NCI-H526 (cell line): ENCODE measurements around the gene ASCL1.
A peak's percentile ranks its signal among the peaks of the same experiment; 100 is the strongest.

Source experiments
- DNase-seq, 2 experiments: peaks; one replicate each; lab custom pipeline; 2025; lab: John Stamatoyannopoulos, UW

ASCL1 gene

GRCh38 chr12:102957339-102958050 lies at the start of gene ASCL1:
TSS of gene ASCL1 (plus strand) at chr12:102957674. CDS start at chr12:102958245, 571 bp downstream.
- DNase-seq: no peak

DNA sequence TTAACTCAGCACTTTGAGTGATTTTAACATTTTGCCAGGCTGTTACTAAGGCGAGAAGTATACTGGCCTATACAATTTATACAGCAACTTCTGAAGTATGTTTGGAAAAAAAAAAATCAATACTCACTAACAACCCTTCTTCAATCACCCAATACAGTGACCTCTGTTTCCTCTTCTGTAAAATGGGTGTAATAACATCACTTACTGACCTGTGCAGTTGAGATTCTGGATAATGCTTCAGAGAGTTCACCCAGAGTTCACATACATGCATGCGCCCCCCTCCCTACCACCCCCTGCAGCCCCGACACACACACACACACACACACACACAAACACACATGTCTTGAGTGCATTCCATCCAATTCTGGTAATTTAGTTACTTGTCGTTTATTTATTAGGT lies 49.6 kb upstream of the ASCL1 start:
- DNase-seq: no peak

DNA sequence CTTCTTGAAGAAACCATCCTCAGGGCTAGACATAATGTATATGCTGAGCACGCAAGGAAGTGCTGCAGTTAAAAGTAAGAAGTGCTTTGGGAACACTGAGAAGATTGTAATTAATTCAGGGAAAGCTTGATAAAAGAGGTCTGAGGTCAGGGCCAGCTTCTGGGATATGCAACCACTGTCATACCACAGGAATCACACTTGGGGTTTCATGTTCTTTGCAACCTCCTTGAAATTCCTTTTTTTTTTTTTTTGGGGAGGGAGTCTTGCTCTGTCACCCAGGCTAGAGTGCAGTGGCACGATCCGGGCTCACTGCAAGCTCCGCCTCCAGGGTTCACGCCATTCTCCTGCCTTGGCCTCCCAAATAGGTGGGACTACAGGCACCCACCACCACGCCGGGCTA lies 47.3 kb upstream of the ASCL1 start:
- no peak for DNase-seq

DNA sequence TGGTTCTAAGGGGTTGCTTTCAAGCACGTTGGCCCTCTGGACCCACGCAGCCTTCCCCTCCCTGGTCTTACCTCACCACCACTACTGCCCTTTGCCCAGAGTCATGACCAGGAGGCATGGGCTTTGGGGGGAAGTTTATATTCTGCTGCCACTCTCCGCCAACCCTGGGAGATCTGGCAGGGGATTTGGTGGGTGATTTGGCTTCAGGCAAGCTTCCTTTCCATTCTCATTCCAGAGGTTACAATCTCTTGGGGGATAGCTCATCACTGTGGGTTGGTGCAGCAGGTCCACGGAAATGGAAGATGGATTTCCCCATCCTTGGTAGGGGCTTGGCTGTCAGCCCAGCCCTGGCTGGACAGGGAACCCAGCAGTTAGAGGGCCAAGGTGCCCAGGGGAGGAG lies 46.7 kb upstream of the ASCL1 start:
- no peak for DNase-seq

DNA sequence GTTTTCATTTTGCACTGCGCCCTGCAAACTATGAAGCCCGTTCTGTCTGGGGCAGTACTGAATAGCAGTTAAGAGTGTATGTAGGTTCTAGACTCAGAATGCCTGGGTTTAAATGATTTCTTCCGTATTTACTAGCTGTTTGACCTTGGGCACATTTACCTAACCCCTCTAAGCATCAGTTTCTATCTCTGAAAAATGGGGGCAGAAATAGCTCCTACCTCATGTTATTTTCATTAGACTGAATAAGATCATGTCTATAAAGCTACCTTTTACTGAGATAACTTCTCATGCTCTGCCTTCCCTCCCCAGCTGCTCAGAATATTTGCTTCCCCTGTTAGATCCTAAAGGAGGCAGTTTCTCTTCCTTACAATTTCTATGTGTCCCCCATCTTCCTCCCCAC lies 46.2 kb upstream of the ASCL1 start:
- DNase-seq: no peak

DNA sequence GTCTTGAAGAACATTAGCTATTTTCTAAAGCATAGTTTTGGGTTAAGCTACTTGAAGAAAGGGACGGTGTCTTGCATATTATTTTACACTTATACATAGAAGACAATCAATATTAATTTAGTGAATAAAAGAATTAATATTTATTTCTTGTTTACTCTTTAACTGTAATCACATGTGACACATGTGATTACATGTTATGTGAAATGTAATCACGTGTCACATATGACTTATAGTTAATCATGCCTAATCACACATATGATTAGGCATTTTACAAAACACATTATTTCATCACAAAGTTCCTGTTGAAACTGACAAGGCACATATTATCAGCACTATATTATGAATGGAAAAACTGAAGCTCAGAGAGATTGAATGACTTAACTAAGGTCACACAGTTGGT lies 45.2 kb upstream of the ASCL1 start:
- DNase-seq: no peak

GRCh38 chr12:102913453-102914226 lies 43.8 kb upstream of the ASCL1 start:
- DNase-seq: no peak

DNA sequence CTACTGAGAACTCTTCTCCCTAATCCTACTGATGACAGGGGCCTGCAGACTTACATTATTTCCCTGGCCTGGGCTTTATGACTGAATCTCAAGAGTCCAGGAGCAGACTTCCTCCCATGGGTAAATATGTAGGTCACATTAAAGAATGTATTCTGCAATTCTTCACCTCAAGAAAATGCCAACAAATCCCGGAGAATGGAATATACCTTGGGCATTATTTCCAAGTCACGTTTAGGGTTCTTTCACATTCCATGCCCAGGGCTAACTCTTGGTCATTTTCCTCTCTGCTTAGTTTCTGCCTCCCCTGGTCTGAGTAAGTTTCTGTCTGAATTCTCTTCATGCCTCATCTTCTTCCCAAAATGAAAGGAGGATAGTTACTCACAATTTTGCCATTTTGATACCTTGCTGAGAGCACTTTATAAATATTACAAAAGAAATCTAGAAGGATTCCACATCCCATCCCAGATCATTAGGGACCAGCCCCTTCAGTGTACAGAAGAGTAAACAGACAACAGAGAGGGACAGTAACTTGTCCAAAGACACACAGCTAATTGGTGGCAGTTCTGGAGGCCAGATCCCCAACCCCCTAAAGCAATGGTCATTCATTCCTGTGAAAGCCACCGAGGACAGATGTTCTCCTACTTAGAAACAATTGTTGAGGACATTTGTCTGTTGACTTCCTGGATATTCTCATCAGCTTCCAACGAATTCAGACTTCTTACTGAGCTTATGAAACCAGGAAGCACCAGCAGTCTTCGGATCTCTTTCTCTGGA lies 41.0 kb upstream of the ASCL1 start:
- no peak for DNase-seq

- DNase-seq: no peak
Measured at GRCh38 chr12:102917026-102917787, 40.3 kb upstream of the ASCL1 start, which contains the start of gene PAH. TSS of gene PAH (minus strand) at chr12:102917244. CDS start at chr12:102917130, 114 bp downstream.

DNA sequence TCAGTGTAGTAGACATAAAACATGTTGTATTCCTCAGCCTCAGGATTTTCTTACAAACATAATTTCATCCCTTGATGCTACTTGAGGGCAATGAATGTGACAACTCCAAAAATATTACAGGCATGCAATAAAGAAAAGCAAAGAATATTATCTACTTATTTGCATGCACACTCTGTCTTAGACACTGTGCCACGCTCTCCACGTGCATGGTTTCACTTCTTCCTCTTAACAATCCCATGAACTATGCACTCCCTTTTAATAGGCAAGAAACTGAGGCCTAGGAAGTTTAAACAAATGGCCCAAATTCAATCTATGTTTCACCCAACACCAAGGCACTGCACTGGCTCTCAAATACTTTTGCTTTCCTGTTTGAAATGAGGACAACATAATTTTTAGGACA lies 38.6 kb upstream of the ASCL1 start:
- DNase-seq: no peak

- no peak for DNase-seq
Measured at GRCh38 chr12:102920271-102920670, 37.2 kb upstream of the ASCL1 start.

DNA sequence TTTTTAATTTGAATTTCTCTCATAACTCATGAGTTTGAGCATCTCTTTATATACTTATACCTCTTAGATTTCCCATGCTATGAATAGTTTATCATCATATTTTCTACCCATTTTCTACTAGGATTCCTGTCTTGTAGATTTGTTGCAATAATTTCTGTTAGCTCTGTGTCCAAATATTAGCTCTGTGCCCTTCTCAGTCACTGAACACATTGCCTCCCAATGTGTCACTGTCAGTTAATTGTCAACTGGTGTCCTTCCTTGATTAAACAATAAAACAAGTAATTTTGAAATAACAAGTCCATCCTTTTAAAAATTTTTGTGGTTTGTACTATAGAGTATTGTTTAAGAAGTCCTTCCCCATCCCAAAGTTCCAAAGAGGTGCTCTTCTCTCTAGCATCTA lies 36.2 kb upstream of the ASCL1 start:
- no peak for DNase-seq

GRCh38 chr12:102927220-102927619 lies 30.3 kb upstream of the ASCL1 start:
- DNase-seq: no peak

GRCh38 chr12:102933168-102933567 lies 24.3 kb upstream of the ASCL1 start:
- no peak for DNase-seq

GRCh38 chr12:102939059-102939458 lies 18.4 kb upstream of the ASCL1 start:
- no peak for DNase-seq

GRCh38 chr12:102939670-102940222 lies 17.7 kb upstream of the ASCL1 start:
- no peak for DNase-seq

- DNase-seq: no peak
Measured at GRCh38 chr12:102946042-102946441, 11.4 kb upstream of the ASCL1 start.

DNA sequence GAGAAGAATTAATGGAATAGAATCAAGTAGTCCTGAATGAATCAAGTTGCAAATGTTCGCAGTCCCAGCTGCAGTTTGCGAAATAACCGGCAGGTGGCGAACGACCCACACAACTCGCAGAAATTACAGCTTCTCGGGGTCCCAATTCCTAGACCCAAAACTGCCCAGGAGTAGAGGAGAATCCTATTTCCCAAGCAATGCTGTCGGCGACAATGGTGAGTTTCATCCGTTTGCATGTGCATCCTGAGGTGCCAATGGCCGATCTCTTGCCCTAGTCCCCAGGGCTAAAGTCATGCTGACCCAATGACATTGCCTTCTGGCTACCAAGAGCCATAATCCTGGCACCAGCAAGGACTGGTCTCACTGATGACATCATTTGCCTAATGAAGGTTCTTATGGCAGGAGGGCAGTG lies 8.5 kb upstream of the ASCL1 start:
- DNase-seq: peak in 1 of 2 experiments; percentile 40

DNA sequence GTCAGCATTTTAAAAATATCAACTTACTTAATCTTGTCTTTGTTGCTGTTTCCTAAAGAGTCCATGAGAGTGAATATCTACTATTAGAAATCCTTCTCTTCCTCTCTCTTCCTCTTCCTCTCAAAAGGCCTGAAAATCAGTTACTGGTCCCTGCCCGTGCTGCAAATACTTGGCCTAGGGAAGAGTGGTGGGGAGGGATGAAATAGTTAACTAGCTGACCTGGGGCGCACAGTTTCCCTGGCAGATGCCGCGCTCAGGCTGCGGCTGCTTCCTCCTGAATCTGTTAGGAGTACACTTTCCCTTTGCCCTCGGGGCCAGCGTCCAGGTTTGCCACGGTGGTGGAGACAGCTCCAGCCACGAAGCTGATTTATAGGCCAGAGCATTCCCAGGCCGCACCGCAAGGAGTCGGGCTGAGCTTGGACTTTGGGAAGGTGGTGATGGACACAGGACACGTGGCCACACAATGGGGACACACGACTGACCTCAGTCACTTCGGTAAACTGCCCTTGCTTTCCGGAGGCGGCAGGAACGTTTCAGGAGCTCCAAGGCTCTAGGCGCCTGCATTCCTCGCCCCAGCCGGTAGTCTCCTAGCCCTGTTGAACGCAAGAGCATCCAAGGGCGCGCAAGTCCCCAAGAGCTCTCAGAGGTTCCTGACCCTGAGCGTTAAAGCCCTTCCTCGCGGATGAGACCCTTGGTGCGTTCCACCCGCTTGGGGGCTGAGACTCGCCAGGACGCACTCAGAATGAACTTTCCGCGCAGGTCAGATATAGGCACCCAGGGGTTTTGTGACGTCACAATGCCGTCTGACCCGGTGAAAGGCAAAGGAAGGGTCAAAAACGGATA lies 7.1 kb upstream of the ASCL1 start:
- no peak for DNase-seq

- DNase-seq: no peak
Measured at GRCh38 chr12:102950950-102951619, 6.4 kb upstream of the ASCL1 start.
